ENCODE results near the gene TNKS2.
"Not testable (repeated sequence)": the region's sequence is repeated elsewhere in the genome, so short reads cannot be mapped to it uniquely, and the experiment has no call there.

TNKS2 gene

DNA sequence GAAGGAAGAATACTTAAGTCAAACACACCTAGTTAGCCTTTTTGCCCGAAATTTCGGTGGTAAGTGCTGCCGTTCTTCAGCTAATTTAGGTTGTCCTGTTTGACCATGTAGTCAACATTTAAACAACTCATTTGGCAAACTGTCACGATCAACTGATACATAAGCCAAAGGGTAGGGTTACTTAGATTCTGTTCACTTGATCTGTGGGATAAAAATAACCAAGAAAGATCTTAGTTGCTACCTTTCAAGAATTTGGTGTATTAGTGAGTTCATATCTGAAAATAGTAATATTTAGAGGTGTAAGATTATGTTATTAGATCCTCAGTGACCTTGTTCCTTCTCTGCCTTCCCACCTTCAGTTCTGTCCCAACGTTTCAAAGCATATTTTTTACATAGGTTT, 2.0 kb downstream of the TNKS2 start:
- H3K36me3 Mint-ChIP-seq (ENCODE audit: insufficient read depth) = peaks cover 46% of the 10 kb centered on the region
- no peaks in the 10 kb centered on the region for H3K9me3 Mint-ChIP-seq
- H3K4me1 Mint-ChIP-seq (ENCODE audit: low read depth in 2 of 2) = peaks cover 48 to 83% of the 10 kb centered on the region in 2 donors
- H3K27me3 Mint-ChIP-seq = no peaks in the 10 kb centered on the region
- ATAC-seq (replicated peaks) (no peak), DNase-seq (no peak)
- peak overlapping the region; percentile 97 to 98 for H3K4me3 Mint-ChIP-seq
- H3K27ac Mint-ChIP-seq = peak overlapping the region; percentile 97 to 99

DNA sequence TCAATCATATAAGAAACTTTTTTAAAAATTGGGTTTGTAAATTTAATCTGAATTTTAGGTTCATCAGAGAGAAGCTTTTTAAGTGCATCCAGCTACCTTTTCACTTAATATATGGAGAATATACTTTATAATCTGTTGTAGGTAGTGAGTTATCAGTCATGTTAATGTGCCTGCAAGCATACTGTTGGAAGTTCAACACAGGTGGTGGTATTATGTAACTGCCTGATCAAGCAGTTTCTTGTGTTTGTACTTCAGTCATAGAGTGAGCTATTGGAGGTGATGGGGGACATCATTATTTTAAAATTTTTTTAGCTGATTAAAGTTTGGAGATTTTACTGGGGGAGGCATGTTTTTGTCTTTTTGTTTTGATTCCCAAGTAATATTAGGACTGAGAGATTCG, 2.5 kb downstream of the TNKS2 start:
- DNase-seq = no peak
- no peaks in the 10 kb centered on the region for H3K27me3 Mint-ChIP-seq
- peak overlapping the region; percentile 97 to 99 for H3K27ac Mint-ChIP-seq
- H3K36me3 Mint-ChIP-seq (ENCODE audit: insufficient read depth) = peaks cover 46% of the 10 kb centered on the region
- no peaks in the 10 kb centered on the region for H3K9me3 Mint-ChIP-seq
- ATAC-seq (replicated peaks) = no peak
- H3K4me1 Mint-ChIP-seq (ENCODE audit: low read depth in 2 of 2) = peaks cover 52 to 89% of the 10 kb centered on the region in 2 donors
- peak overlapping the region; percentile 97 to 98 for H3K4me3 Mint-ChIP-seq

DNA sequence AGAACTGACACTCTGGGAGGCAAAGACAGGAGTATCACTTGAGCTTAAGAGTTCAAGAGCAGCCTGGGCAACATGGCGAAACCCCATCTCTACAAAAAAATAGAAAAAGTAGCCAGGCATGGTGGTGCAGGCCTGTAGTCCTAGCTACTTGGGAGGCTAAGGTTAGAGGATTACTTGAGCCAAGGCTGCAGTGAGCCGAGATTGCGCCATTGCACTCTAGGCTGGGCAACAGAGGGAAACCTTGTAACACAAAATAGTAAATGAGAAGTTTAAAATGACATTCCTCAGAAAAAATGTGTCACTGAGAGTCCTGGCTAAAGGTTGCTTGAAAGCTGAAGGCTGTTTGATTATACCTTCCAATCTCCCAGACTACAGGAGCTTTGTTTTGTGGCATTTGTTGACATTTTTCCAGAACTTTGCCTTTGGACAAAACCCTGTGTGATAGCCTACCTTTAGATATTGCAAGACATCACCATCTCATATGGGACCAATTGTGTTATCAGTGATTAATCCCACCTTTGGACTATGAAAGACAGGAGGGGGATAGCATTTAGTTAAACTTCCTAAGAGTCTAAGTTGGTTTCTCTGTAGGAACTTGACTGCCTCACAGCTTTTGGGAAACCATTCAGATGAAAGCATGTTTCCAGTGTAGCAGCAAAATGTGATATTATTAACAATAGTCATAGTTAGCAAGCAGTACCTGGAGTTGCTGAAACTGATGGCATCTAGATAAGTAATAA, 5.3 kb downstream of the TNKS2 start:
- H3K27ac Mint-ChIP-seq = peak overlapping the region; percentile 30 to 78
- H3K36me3 Mint-ChIP-seq (ENCODE audit: insufficient read depth) = peaks cover 48% of the 10 kb centered on the region
- H3K4me1 Mint-ChIP-seq (ENCODE audit: low read depth in 2 of 2) = peaks cover 44 to 77% of the 10 kb centered on the region in 2 donors
- ATAC-seq (replicated peaks) (no peak), DNase-seq (no peak)
- no peaks in the 10 kb centered on the region for H3K9me3 Mint-ChIP-seq
- H3K4me3 Mint-ChIP-seq = no peak overlapping the region
- no peaks in the 10 kb centered on the region for H3K27me3 Mint-ChIP-seq

DNA sequence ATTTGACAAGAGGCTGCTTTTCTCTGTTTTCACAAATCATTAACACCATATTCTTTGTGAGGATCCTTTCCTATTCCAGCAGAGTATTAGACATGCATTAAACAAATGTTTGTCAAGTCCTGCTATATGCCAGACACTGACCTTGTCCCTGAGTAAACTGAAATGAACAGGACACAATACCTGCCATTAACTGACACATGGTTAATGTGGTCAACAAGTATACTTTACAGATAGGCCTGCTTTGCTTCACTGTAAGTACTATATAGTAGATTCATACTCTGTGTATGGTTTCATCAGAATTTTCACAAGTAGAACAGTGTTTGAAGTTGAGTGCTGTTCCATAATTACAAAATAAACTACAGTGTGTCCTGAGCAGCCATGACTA, 5.9 kb downstream of the TNKS2 start:
- DNase-seq (no peak), ATAC-seq (replicated peaks) (peak; percentile 60)
- Mint-ChIP-seq H3K27ac (peak overlapping the region in 1 of 2 donors; percentile 78), H3K27me3 (no peaks in the 10 kb centered on the region), H3K4me1 (ENCODE audit: low read depth in 2 of 2) (peaks cover 39 to 78% of the 10 kb centered on the region in 2 donors), H3K36me3 (ENCODE audit: insufficient read depth) (peaks cover 49% of the 10 kb centered on the region), H3K4me3 (no peak overlapping the region), H3K9me3 (no peaks in the 10 kb centered on the region)

DNA sequence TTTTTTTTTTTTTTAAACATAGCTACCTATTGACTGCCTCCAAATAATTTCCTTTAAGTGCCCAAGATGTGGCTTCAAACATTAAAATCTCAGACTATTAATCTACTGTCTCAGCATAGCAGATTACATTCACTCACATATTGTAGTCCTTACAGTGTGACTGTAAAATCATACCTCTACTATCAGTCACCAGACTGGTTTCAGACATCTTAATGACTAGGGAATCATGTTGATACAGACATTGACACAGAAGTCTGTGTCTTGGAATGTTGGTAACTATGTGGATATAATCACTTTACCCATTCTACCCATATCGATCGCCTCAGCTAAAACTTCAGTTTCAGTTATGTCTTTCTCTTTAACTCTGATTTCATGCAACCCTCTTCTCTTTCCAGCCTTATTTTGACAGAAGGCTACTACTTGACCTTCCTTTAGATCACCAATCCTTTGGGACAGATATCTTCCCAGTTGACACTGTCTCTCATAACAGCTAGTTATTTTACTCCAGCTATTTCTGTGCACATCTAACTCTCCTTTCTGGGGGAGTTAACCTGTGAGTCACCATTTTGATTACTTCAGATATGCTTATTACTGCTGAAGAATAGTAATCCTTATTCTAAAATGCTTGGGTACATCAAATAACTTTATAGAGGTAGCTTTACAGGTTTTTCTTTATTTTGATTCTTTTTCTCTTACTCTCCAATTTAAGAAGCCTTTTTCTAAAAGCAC, 7.0 kb downstream of the TNKS2 start:
- peaks cover 33 to 74% of the 10 kb centered on the region in 2 donors for H3K4me1 Mint-ChIP-seq (ENCODE audit: low read depth in 2 of 2)
- no peak for DNase-seq
- peak overlapping the region in 1 of 2 donors; percentile 56 for H3K4me3 Mint-ChIP-seq
- peaks cover 55% of the 10 kb centered on the region for H3K36me3 Mint-ChIP-seq (ENCODE audit: insufficient read depth)
- no peaks in the 10 kb centered on the region for H3K9me3 Mint-ChIP-seq
- H3K27ac Mint-ChIP-seq = peak overlapping the region in 1 of 2 donors; percentile 35
- no peak for ATAC-seq (replicated peaks)
- no peaks in the 10 kb centered on the region for H3K27me3 Mint-ChIP-seq

DNA sequence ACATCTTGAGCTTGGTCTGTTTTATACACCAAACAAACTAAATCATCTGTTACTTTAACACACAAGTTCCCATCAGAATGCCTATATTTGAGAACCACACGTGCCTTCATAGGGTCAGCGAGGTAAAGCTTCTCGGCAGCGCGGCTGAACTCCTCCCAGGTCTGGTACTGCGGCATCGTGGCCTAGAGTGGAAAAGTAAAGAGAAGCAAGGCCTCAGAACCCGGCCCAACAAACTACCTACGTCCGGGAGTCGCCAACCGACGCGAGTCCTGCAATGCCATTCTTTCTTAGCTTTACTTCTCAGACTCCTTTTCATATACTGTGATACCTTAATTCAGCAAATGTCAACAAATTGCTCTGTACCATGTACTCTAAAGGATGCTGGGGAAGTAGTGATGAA, 9.0 kb downstream of the TNKS2 start:
- H3K27me3 Mint-ChIP-seq, DNase-seq, H3K4me3 Mint-ChIP-seq, H3K9me3 Mint-ChIP-seq: not testable (repeated sequence)
- ATAC-seq (replicated peaks) = peak; percentile 52
- peaks cover 55% of the 10 kb centered on the region for H3K36me3 Mint-ChIP-seq (ENCODE audit: insufficient read depth)
- H3K4me1 Mint-ChIP-seq (ENCODE audit: low read depth in 2 of 2) = peaks cover 36 to 67% of the 10 kb centered on the region in 2 donors
- peak overlapping the region; percentile 27 to 62 for H3K27ac Mint-ChIP-seq

DNA sequence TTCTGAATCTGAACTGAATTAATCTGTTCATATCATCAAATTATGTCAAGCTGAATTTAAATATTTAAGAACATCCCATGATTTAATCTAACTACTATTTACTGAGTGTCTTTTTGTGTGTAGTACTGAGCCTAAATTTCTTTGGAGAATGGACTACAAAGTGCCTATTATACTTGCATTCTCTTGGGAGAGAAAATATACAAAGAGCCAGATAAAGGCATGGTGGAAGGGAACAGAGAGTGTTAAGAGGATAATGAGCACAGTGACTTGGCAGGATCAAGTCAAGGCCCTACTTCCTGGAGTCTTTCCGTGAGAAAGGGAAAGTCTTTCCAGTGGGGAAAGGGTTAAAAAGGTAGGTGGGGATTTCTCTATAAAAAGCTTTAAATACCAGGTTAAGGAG, 15.0 kb downstream of the TNKS2 start:
- Mint-ChIP-seq H3K4me3 (no peak overlapping the region), H3K27ac (peak overlapping the region in 1 of 2 donors; percentile 26), H3K27me3 (no peaks in the 10 kb centered on the region), H3K9me3 (no peaks in the 10 kb centered on the region), H3K4me1 (ENCODE audit: low read depth in 2 of 2) (peaks cover 31 to 45% of the 10 kb centered on the region in 2 donors), H3K36me3 (ENCODE audit: insufficient read depth) (peaks cover 61% of the 10 kb centered on the region)
- ATAC-seq (replicated peaks) (no peak), DNase-seq (no peak)

DNA sequence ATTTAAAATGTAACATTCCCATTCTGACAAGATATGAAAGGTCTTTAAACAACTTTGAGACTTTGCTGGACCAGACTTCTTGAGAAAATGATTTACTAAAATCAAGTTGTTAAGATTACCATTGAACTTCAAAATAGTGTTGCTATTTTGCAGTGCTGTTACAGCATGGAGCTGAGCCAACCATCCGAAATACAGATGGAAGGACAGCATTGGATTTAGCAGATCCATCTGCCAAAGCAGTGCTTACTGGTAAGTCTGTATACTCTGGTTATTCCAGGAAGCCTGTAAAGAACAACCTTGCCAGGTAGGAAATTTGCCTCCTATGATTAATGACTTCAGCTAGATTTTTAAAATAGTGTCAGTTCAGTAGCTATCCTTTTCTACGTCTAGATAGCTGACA, 18.8 kb downstream of the TNKS2 start:
- Mint-ChIP-seq H3K4me1 (ENCODE audit: low read depth in 2 of 2) (peaks cover 19 to 27% of the 10 kb centered on the region in 2 donors), H3K36me3 (ENCODE audit: insufficient read depth) (peaks cover 74% of the 10 kb centered on the region), H3K9me3 (no peaks in the 10 kb centered on the region)

DNA sequence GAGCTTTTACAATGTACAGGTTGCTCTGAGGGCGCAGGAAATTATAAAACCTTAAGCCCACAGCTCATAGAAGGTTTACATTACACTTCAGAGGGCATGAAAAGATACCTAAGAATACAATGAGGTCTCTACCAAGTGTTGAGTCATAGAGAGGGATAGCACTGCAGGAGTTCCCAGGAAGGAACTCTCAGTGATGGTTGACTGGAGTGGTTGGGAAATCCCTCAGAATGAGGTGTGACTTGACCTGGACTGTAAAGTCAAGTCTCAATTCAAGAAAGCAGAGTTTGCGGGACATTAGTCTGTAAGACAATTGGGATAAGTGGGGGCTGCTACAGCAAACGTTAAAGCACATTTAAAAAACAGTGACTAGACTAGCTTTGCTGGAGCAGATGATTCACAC, 21.9 kb downstream of the TNKS2 start:
- DNase-seq = no peak
- Mint-ChIP-seq H3K27me3 (no peaks in the 10 kb centered on the region), H3K27ac (peak overlapping the region in 1 of 2 donors; percentile 8)

More for the DNA sequence above, 18.8 kb downstream of the TNKS2 start:
- no peak for DNase-seq
- Mint-ChIP-seq H3K27ac (no peak overlapping the region), H3K27me3 (no peaks in the 10 kb centered on the region), H3K4me3 (no peak overlapping the region)
- no peak for ATAC-seq (replicated peaks)

DNA sequence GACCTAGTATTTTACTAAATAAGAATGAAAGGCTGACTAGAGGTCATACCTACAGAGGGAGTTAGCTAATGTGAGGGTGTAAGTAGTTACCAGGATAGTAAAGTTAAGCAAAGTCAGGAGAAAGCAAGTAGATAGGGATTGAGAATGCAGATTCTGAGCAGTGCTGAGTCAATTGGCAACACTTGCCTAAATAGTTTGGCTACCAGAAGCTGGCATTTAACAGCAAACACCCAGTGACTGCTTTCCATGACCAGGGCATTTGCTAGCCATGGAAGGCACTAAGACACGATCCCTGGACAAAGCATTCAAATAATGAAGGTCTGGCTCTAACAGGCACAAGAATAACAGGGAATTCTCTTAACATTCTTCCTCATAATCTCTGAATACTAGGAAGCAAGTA, 25.9 kb downstream of the TNKS2 start:
- no peak overlapping the region for H3K27ac Mint-ChIP-seq
- H3K27me3 Mint-ChIP-seq = no peaks in the 10 kb centered on the region
- ATAC-seq (replicated peaks) (no peak), DNase-seq (no peak)
- H3K4me3 Mint-ChIP-seq = no peak overlapping the region
- H3K36me3 Mint-ChIP-seq (ENCODE audit: insufficient read depth) = peaks cover 92% of the 10 kb centered on the region
- H3K9me3 Mint-ChIP-seq = no peaks in the 10 kb centered on the region
- H3K4me1 Mint-ChIP-seq (ENCODE audit: low read depth in 2 of 2) = peaks cover 0 to 18% of the 10 kb centered on the region in 2 donors

More for the DNA sequence above, 21.9 kb downstream of the TNKS2 start:
- peaks cover 88% of the 10 kb centered on the region for H3K36me3 Mint-ChIP-seq (ENCODE audit: insufficient read depth)
- H3K4me3 Mint-ChIP-seq = no peak overlapping the region
- H3K9me3 Mint-ChIP-seq = no peaks in the 10 kb centered on the region
- no peak for ATAC-seq (replicated peaks)
- H3K4me1 Mint-ChIP-seq (ENCODE audit: low read depth in 2 of 2) = peaks cover 3 to 18% of the 10 kb centered on the region in 2 donors

DNA sequence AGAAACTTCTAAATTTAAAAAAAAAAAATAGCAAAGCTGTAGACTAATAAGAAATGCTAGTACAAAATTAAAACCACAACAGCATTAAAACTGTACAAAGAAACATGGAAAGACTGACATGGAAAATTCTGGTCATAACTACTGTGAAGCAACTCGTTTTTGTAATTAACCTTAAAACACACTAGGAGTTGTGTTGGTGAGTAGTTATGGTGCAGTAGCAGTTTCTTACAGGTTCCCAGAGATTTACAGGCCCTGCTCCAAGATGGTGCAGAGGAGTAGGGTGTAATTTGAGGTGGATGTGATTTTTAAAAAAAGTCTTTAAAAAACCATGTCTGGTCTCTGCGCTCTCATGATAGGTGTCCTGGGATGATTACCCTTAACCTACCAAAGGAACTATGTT, 31.0 kb downstream of the TNKS2 start:
- DNase-seq (no peak), ATAC-seq (replicated peaks) (no peak)
- no peak overlapping the region for H3K27ac Mint-ChIP-seq
- no peaks in the 10 kb centered on the region for H3K27me3 Mint-ChIP-seq
- no peak overlapping the region for H3K4me3 Mint-ChIP-seq
- no peaks in the 10 kb centered on the region for H3K9me3 Mint-ChIP-seq
- peaks cover 89% of the 10 kb centered on the region for H3K36me3 Mint-ChIP-seq (ENCODE audit: insufficient read depth)
- peaks cover 0 to 5% of the 10 kb centered on the region in 2 donors for H3K4me1 Mint-ChIP-seq (ENCODE audit: low read depth in 2 of 2)

DNA sequence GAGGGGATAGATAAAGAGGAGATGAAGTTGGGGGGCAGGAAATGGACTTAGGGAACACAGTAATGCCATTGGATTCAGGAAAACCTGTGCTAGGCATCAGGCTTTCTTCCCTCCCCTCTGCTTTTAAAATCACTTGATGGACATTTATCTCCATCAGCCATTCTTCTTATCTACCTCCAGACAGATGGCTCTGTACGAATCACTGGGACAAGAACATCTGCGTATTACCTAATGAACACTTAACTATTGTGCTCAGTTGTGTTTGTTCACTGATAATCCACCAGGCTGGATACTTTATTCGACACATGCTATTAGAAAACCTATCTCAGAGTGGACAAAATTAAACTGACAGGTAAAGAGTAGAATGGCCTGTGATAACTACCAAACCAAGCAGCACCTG, 40.0 kb downstream of the TNKS2 start:
- DNase-seq (no peak), ATAC-seq (replicated peaks) (no peak)
- H3K4me1 Mint-ChIP-seq (ENCODE audit: low read depth in 2 of 2) = no peaks in the 10 kb centered on the region
- peak overlapping the region in 1 of 2 donors; percentile 15 for H3K27ac Mint-ChIP-seq
- H3K36me3 Mint-ChIP-seq (ENCODE audit: insufficient read depth) = peaks cover 94% of the 10 kb centered on the region
- no peaks in the 10 kb centered on the region for H3K27me3 Mint-ChIP-seq
- H3K4me3 Mint-ChIP-seq = no peak overlapping the region
- no peaks in the 10 kb centered on the region for H3K9me3 Mint-ChIP-seq

DNA sequence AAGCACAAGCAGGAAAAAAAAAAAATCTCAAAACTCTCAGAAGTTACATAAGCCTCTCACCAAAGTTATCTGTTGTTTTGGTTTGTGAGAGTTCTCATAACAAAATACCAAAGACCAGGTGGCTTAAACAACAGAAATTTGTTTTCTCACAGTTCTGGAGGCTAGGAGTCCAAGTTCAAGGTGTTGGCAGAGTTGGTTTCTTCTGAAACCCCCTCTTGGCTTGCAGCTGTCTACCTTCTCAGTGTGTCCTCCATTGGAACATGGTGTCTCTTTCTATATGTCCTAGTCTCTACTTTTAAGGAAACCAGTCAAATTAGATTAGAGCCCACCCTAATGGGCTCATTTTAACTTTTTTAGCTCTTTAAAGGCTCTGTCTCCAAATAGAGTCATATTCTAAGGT, 44.9 kb downstream of the TNKS2 start:
- H3K9me3 Mint-ChIP-seq = no peaks in the 10 kb centered on the region
- no peak for DNase-seq
- no peak for ATAC-seq (replicated peaks)
- H3K4me1 Mint-ChIP-seq (ENCODE audit: low read depth in 2 of 2) = peaks cover 0 to 2% of the 10 kb centered on the region in 2 donors
- no peaks in the 10 kb centered on the region for H3K27me3 Mint-ChIP-seq
- H3K27ac Mint-ChIP-seq = peak overlapping the region in 1 of 2 donors; percentile 22
- peaks cover 88% of the 10 kb centered on the region for H3K36me3 Mint-ChIP-seq (ENCODE audit: insufficient read depth)
- no peak overlapping the region for H3K4me3 Mint-ChIP-seq

DNA sequence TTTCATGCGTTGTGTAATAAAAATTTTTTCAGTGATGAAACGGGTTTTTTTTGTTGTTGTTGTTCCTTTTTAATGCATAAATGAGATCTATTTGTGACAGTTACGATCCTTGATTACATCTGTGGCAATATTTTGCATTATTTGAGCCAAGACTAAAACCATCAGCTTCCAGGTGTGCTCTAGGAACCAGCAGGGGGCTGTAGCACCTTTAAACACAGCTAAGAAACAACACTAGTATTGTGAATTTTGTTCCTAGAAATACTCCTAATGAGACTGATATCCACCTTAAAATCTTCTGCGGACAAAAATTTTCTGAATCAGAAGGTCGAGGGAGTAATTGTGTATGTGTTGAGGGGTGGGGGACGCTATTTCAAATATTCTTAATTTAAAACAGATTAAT, 58.4 kb downstream of the TNKS2 start:
- H3K27me3 Mint-ChIP-seq = no peaks in the 10 kb centered on the region
- ATAC-seq (replicated peaks) (no peak), DNase-seq (no peak)
- H3K4me1 Mint-ChIP-seq (ENCODE audit: low read depth in 2 of 2) = no peaks in the 10 kb centered on the region
- H3K27ac Mint-ChIP-seq = peak overlapping the region in 1 of 2 donors; percentile 26
- peaks cover 84% of the 10 kb centered on the region for H3K36me3 Mint-ChIP-seq (ENCODE audit: insufficient read depth)
- no peak overlapping the region for H3K4me3 Mint-ChIP-seq
- H3K9me3 Mint-ChIP-seq = no peaks in the 10 kb centered on the region
